ENCODE measurements around the gene MARCHF11.

Gene MARCHF11

GRCh38 chr5:16128944-16129343, 50.6 kb downstream of the MARCHF11 start:
- DNase-seq: no peak

- DNase-seq: no peak
Measured at GRCh38 chr5:16127865-16128544, 51.6 kb downstream of the MARCHF11 start.

DNA sequence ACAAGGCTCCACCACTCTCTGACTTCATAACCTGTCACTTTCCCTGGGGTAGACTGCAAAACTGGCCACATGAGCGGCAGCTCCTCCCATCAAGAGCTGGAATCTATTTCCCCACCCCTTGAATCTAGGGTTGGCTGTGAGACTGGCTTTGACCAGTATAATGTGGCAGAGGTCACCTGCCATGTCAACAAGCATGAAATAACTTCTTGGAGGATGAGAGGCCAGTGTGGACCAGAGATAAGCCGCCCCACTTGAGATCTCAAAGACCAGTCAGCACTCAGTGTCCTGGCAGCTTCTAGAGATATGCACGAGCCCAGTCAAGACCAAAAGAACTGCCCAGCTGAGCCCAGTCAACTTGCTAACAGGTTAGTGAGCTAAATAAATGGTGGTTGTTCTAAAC, 59.0 kb downstream of the MARCHF11 start:
- DNase-seq: no peak

- DNase-seq: no peak
Measured at GRCh38 chr5:16119790-16120189, 59.8 kb downstream of the MARCHF11 start.

GRCh38 chr5:16115140-16115539, 64.5 kb downstream of the MARCHF11 start:
- DNase-seq: no peak

DNA sequence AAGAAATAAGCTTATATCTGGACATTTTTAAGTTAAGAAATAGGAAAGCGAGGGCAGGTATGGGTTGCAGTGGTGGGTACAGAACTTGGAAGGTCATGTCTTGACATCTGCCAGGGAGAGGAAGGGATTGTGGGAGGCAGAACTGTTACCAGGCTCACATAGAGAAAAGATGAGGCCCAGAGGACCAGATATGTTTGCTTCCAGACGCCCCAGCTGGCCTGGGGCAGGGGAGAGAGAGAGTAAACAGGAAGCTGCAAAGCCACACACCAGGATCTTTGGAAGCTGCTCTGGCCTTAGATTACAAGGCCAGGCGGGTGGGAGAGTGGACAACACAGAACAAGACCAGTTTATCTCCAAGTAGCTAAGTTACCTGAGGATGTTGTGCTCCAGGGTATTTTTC, 71.2 kb downstream of the MARCHF11 start:
- no peak for DNase-seq

DNA sequence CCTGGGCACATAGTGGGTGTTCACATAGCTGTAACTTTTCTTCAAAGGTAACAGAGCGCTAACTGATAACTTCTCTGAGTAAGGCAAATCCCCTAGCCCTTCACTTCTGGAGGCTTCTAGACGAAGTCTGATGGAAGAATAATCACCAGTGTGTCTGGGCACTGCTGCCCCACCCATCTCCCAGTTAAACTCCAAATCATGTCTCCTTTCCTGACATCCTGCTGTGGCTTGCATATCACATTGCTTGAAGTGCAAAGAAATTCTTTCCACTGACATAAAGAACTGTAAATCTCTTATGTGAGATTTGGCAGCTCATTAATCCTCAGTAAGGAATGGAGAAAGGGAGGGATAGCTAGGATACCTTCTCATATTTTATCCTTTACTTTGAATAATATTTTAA, 74.6 kb downstream of the MARCHF11 start:
- no peak for DNase-seq

- no peak for DNase-seq
Measured at GRCh38 chr5:16095612-16096011, 84.0 kb downstream of the MARCHF11 start.

DNA sequence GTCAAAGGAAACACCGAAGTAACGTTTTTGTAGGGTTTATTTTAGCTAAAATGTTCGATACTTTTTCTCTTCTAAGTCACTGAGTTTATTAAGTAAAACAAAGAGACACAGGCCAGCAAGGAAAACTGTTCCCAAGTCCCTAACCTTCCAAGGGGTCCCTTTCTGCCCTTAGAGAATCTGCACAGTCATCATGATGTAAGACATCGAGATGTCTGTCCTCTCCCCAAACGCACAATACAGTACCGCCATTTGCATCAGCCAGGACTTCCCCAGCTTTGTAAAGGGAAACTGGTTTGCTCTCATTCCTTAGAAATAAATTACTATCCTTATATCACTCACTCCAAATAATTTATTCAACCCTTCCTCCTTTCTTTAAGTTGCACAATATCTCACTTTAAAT, 89.3 kb downstream of the MARCHF11 start:
- DNase-seq: no peak

GRCh38 chr5:16082982-16083381, 96.6 kb downstream of the MARCHF11 start:
- no peak for DNase-seq

GRCh38 chr5:16082053-16082452, 97.5 kb downstream of the MARCHF11 start:
- no peak for DNase-seq

DNA sequence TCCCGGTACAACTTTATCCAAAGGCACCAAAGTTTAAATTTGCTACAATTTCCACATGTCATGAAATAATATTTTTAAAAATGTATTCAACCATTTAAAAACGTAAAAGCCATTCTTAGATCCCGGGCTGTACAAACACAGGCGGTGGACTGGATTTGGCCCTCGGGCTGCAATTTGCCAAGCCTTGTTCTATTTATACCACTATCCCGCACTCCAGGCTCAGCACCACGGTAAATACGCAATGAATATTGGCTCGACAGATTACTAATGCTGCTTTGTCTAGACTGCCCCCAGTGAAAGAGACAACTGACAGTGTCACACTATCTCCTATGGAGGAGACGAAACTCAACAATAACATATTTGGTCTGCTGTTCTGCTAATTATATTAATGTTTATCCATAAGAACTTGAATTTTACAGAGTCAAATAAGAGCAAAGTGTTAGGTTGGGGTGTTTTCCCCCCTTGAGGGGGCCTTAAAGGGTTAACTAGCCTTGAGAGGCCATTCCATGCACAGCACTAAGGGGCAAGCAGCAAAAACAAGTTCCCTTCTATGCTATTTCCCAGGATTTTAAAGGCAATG, 98.1 kb downstream of the MARCHF11 start:
- no peak for DNase-seq

DNA sequence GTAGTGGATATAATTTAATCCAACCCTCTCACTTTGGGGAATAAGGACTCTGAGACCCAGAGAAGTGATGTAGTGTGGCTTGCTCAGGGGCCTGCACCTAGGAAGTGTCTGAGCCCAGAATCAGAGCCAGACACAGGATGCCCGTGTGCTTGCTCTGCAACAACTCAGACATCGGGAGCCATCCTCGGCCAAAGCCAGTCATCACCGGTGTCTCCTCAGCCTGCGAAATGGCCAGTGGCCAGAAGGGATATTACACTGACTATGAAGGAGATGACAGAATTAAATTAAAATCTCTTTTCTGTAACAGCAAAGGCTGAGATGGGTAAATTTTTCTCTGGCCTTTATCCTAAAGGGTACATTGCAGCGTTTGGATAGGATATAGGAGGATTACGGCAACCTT, 102.9 kb downstream of the MARCHF11 start:
- no peak for DNase-seq

- no peak for DNase-seq
Measured at GRCh38 chr5:16074358-16074757, 105.2 kb downstream of the MARCHF11 start.

DNA sequence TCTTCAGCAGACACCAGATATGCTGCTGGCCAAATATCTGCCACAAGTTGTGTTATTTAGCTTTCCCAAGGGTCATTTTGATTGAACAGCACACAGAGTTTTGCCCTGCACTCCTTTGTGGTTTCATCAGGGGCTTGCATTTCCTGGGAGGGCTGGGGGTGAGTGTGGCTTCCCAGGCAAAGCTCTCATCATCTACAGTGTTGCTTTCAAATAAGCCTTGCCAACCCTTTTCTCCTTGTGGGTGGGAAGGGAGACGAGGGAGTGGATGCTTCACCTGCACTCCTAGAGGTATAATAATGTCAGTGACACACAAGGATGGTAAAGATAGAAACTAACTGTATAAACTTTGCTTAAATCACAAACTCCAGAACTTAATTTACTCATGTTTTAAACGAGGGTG, 107.0 kb downstream of the MARCHF11 start:
- DNase-seq: no peak

DNA sequence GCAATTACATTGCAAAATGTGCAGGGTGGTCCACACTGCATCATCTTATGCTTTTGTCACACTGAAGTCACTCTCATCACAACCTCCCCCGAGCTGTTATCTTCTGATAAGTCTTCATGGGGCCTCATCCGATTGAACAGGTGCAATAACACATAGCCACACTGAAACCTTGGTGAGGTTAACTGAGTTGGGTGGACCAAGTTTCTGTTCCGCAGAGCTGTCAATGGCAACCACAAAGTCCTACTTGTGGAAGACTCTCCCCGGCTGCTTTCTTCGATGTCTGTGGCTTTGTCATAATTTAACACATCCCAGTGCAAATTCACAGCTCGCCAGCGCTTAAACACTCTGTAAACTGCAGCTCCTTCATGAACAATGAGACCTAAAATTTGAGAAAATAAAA, 112.2 kb downstream of the MARCHF11 start:
- no peak for DNase-seq

DNA sequence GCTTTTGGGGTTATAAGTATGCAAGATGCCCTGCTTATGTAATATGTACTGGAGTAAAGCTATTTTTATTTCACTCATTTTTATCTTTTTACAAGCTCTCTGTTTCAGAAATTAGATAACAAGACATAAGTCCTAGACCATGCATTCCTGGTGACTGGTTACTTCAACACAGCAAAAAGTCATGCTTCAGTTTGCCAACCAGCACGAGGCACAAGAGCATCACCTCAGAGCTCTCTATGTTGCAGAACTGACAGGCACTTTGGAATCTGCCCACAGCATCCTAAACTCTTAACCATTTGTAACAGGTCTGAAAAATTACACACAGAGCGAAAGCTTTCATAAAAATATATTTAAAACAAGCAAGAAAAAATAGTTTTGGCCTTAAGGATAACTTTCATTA, 112.8 kb downstream of the MARCHF11 start:
- DNase-seq: no peak

DNA sequence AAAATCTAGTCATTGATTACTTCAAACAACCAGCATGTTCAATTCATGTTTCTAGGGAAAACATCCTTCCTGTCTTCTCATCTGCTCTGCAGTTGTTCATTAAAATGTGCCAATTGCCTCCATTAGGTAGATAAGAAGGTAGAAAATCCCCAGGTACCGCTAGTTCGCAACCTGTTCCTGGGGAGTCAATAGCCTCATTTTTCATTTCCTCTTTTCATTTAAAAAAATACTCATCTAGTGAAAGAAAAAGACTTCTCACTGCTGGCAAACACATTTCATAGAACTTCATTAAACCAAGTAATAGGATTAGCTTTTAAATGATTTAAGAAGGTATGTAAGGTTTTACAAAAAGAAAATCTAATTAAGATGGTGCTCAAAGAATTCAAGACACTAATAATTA, 113.3 kb downstream of the MARCHF11 start:
- no peak for DNase-seq

- peak; percentile 2 for DNase-seq
Measured at GRCh38 chr5:16065831-16066230, 113.8 kb downstream of the MARCHF11 start.

DNA sequence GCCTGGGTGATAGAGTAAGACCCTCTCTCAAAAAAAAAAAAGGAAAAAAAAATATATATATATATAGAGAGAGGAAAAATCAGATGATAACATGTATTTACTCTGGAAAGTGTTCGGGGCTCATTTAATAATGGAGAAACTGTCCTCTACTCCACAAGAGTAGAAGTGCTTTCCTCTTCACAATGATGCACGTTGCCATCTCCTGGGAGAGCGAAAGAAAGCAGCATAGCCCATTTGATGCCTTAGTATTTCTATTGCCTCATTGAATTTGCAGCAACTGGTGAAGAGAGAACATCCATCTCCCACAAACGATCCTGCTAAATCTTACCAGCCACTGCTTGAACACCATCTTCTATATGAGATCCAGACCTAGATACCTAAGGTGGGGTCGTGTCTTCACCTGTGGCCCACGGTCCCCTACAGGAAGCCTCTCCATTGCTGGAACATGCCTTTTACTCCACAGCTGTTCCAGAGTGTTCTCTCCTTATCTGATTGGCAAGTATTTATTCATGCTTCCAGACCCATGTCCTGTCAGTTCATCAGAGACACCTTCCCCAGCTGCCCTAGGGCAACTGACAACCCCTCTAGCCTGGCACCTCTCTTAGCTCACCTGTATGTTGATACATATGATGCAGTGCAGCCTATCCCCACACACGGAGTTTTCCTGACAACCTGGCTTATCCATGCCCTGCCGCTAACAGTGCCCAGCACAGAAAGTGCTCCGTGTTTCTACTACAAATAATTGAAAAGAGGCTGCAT, 115.3 kb downstream of the MARCHF11 start:
- no peak for DNase-seq

- DNase-seq: no peak
Measured at GRCh38 chr5:16061163-16061562, 118.4 kb downstream of the MARCHF11 start.

- no peak for DNase-seq
Measured at GRCh38 chr5:16057277-16057676, 122.3 kb downstream of the MARCHF11 start.

DNA sequence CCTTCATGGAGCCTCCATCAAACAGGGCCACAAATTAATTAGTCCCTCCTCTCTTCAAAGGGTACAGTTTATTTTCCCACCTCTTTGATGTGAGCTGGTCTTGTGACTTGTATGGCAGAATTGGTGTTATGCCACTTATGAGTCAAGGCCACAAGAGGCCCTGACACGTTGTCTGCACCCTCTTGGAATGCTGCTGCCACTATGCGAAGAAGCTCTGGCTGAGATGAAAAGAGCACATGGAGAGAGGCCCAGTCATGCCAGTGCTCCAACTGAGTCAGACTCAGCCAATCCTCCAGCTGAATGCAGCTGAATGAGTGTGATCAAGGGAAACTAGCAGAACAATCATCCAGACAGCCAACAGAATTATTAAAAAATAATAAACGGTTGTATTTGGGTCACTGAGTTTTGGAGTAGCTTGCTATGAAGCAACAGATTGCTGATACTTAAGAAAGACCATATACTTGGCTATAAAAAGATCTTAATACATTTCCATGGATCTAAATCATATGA, 128.3 kb downstream of the MARCHF11 start:
- DNase-seq: no peak

DNA sequence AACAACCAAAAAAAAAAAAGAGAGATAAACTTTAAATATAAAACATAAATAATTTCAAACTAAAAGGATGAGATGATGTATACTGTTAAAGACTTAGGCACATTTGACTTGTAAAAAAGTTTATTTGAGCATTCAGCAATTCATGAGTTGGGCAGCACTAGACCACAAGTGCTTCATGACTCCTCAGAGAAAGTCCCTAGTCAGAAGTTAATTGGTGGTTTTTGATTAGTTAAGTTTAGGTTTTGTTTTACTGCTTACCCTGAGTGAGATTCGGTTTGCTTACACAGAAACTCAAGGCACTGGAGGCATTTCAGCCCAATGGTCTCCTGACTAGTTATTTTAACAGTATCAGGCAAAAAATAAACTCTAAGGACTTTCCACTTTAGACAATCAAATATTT, 129.2 kb downstream of the MARCHF11 start:
- DNase-seq: no peak

Data from NCI-H774 (cell line).